ENCODE measurements around the gene KRT1.

DNA sequence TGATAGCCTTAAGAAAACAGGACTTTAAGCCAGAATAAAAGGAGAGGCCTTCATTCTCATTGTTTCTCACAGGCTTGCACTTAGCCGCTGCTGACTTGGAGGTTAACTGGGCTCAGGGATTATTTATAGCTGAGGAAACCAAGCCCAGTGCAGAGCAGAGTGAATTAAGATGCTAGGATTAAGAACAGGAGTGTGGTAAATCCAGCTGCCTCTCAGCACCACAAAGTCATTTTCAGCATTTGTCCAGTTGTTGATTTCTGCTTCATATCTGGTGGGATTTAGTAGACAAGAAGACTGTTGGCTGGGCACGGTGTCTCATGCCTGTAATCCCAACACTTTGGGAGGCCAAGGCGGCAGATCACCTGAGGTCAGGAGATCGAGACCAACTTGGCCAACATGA is 47.6 kb downstream of the KRT1 start:
- TF ChIP-seq, protein P1, sequence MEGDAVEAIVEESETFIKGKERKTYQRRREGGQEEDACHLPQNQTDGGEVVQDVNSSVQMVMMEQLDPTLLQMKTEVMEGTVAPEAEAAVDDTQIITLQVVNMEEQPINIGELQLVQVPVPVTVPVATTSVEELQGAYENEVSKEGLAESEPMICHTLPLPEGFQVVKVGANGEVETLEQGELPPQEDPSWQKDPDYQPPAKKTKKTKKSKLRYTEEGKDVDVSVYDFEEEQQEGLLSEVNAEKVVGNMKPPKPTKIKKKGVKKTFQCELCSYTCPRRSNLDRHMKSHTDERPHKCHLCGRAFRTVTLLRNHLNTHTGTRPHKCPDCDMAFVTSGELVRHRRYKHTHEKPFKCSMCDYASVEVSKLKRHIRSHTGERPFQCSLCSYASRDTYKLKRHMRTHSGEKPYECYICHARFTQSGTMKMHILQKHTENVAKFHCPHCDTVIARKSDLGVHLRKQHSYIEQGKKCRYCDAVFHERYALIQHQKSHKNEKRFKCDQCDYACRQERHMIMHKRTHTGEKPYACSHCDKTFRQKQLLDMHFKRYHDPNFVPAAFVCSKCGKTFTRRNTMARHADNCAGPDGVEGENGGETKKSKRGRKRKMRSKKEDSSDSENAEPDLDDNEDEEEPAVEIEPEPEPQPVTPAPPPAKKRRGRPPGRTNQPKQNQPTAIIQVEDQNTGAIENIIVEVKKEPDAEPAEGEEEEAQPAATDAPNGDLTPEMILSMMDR (IDR thresholded peaks at IDR 0.05; ENCODE audit: insufficient read depth, low read length) = no peak
- TF ChIP-seq GABPA (IDR thresholded peaks at IDR 0.05; ENCODE audit: low read depth) (no peak), POLR2AphosphoS5 (IDR thresholded peaks at IDR 0.05; ENCODE audit: low read depth) (no peak)

Measured in HL-60 (cell line).